C4-2B (cell line): Measurements from ENCODE around the gene ARHGEF33.
"Not testable (repeated sequence)": the region's sequence is repeated elsewhere in the genome, so short reads cannot be mapped to it uniquely, and the experiment has no call there.

Experiments
- H3K27ac ChIP-seq: fragments of 450-650 bp; 2 replicates; pipeline ENCODE4 v1.5.1; 2017
- CTCF ChIP-seq: fragments of 450-650 bp; conservative IDR thresholded peaks from 2 replicates; pipeline ENCODE4 v1.5.1; 2017; ENCODE audit warnings: mild to moderate bottlenecking
- ZFX ChIP-seq: fragments of 450-650 bp; IDR thresholded peaks from 2 replicates; pipeline ENCODE4 v1.6.1; 2017

The ARHGEF33 gene

GRCh38 chr2:38933653-38934052 is 44.0 kb downstream of the ARHGEF33 start:
- no peak overlapping the region for H3K27ac ChIP-seq

GRCh38 chr2:38934742-38935141 is 45.1 kb downstream of the ARHGEF33 start:
- no peak overlapping the region for H3K27ac ChIP-seq
- TF ChIP-seq ZFX, result no peak
- TF ChIP-seq CTCF, result no peak

More at GRCh38 chr2:38933653-38934052, 44.0 kb downstream of the ARHGEF33 start:
- no peak for TF ChIP-seq CTCF
- no peak for TF ChIP-seq ZFX

GRCh38 chr2:38935568-38936172 is 46.0 kb downstream of the ARHGEF33 start:
- no peak overlapping the region for H3K27ac ChIP-seq
- TF ChIP-seq ZFX, result no peak
- TF ChIP-seq CTCF, result no peak

- H3K27ac ChIP-seq, result not testable (repeated sequence)
Observed at GRCh38 chr2:38936516-38936915, 46.8 kb downstream of the ARHGEF33 start.

GRCh38 chr2:38937548-38937947 is 47.9 kb downstream of the ARHGEF33 start:
- TF ChIP-seq ZFX (no peak), CTCF (no peak)
- H3K27ac ChIP-seq, result no peak overlapping the region

- TF ChIP-seq ZFX (no peak), CTCF (no peak)
- no peak overlapping the region for H3K27ac ChIP-seq
Observed at GRCh38 chr2:38940746-38941145, 51.1 kb downstream of the ARHGEF33 start.

- no peak for TF ChIP-seq CTCF
- TF ChIP-seq ZFX, result no peak
- no peak overlapping the region for H3K27ac ChIP-seq
Observed at GRCh38 chr2:38943784-38944183, 54.1 kb downstream of the ARHGEF33 start.

GRCh38 chr2:38945372-38945771 is 55.7 kb downstream of the ARHGEF33 start:
- H3K27ac ChIP-seq, result no peak overlapping the region
- TF ChIP-seq ZFX (no peak), CTCF (no peak)
